ENCODE results near the gene TMEM132C. TPM values are rescaled to one million over a fixed set of nuclear protein-coding genes. Genes with fewer than 3 reads are reported as not detected.

TMEM132C gene
- total RNA-seq, 1 experiment from 2014 or later = 0.14 TPM

DNA sequence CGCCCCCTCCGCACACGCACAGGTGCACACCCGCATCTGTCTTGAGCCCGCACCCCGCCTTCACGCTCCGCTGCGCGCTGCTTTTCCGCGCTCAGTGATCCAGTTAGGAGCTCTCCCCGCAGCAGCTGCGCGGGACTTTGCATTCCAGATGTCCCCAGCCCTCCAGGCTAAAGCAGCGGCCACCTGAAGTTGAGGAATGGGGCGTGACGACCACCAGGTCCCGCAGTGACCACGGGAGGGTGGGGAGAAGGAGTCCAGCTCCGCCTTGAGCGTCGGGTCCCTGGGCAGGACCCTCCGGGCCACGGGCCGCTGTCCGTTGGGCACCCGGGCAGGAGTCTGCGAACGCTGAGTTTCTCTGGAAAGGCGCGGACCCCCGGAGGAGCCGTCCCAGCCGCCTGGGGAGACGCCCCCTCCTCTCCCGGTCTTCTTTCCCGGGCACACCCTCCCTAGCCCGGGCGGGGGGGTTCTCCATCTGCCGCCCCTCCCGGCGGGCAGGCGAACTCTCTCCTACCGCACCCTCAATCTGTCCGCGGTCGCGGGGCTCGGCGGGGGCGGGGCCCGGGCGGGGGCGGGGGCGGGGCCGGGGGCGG is 334 bp upstream of the TMEM132C start:
- DNase-seq = no peak
- Histone ChIP-seq H3K27me3 (ENCODE audit: control insufficient read depth, insufficient read depth, low read length) (peaks cover 68% of the 10 kb centered on the region), H3K36me3 (replicated peaks; ENCODE audit: control insufficient read depth, insufficient read depth, low read length) (no peaks in the 10 kb centered on the region), H3K4me3 (ENCODE audit: insufficient read depth, low read depth, low read length) (peak overlapping the region; percentile 34)

- no peaks in the 10 kb centered on the region for H3K36me3 ChIP-seq (replicated peaks; ENCODE audit: control insufficient read depth, insufficient read depth, low read length)
- peak; percentile 77 for DNase-seq
- peaks cover 70% of the 10 kb centered on the region for H3K27me3 ChIP-seq (ENCODE audit: control insufficient read depth, insufficient read depth, low read length)
- H3K4me3 ChIP-seq (ENCODE audit: insufficient read depth, low read depth, low read length) = peak overlapping the region; percentile 35
Measured at GRCh38 chr12:128267651-128268378, 845 bp downstream of the TMEM132C start.

GRCh38 chr12:128268379-128268995 is 1.5 kb downstream of the TMEM132C start:
- Histone ChIP-seq H3K27me3 (ENCODE audit: control insufficient read depth, insufficient read depth, low read length) (peaks cover 66% of the 10 kb centered on the region), H3K4me3 (ENCODE audit: insufficient read depth, low read depth, low read length) (peak overlapping the region; percentile 35; the same call in 1 of the 2 replicates), H3K36me3 (replicated peaks; ENCODE audit: control insufficient read depth, insufficient read depth, low read length) (no peaks in the 10 kb centered on the region)
- peak; percentile 70 for DNase-seq

GRCh38 chr12:128269181-128269591 is 2.2 kb downstream of the TMEM132C start:
- Histone ChIP-seq H3K4me3 (ENCODE audit: insufficient read depth, low read depth, low read length) (no peak overlapping the region), H3K36me3 (replicated peaks; ENCODE audit: control insufficient read depth, insufficient read depth, low read length) (no peaks in the 10 kb centered on the region), H3K27me3 (ENCODE audit: control insufficient read depth, insufficient read depth, low read length) (peaks cover 66% of the 10 kb centered on the region)
- DNase-seq = peak; percentile 54

DNA sequence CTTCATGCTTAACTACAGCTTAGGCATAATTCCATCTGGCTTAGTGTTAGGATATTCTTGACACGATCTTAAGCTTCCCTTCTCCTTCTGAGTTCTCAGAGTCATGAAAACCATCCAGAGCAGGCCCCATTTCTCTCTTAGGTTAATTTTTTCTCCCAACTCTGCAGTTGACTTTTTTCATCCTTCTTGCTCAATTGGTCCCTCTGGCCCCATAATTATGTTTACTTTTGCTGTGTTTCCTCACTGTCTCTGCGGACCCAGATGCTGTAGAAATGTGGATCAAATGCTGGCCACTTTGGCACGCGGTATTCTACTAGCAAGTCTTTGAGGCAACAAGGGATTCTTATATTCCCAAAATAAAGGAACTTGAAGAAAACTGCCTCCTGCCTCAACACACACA is 9.5 kb downstream of the TMEM132C start:
- no peaks in the 10 kb centered on the region for H3K36me3 ChIP-seq (replicated peaks; ENCODE audit: control insufficient read depth, insufficient read depth, low read length)
- DNase-seq = no peak
- no peak overlapping the region for H3K4me3 ChIP-seq (ENCODE audit: insufficient read depth, low read depth, low read length)
- peaks cover 6% of the 10 kb centered on the region for H3K27me3 ChIP-seq (ENCODE audit: control insufficient read depth, insufficient read depth, low read length)

GRCh38 chr12:128286970-128287369 is 20.0 kb downstream of the TMEM132C start:
- Histone ChIP-seq H3K4me3 (ENCODE audit: insufficient read depth, low read depth, low read length) (no peak overlapping the region), H3K36me3 (replicated peaks; ENCODE audit: control insufficient read depth, insufficient read depth, low read length) (no peaks in the 10 kb centered on the region), H3K27me3 (ENCODE audit: control insufficient read depth, insufficient read depth, low read length) (peaks cover 1% of the 10 kb centered on the region; the same call in 1 of the 2 replicates)
- no peak for DNase-seq

DNA sequence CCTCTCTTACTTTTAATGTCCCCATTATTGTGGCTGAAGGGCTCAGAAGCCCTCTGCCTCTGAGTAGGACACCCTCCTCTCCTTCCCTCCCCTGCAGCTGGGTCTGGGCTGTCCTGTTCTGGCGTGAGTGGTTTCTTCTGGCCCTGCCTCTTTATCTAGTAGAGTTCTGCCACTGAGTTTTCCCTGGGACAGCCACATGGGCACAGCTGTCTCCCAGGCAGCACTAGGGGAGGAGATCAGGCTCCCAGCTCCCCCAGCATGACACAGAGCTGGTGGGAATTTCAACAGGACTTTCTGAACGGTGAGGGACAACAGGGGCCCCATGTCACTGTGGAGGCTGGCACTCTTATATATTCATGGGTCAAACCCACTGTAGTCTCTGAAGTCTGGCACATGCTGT is 21.4 kb downstream of the TMEM132C start:
- H3K4me3 ChIP-seq (ENCODE audit: insufficient read depth, low read depth, low read length) = no peak overlapping the region
- DNase-seq = no peak
- peaks cover 6% of the 10 kb centered on the region for H3K27me3 ChIP-seq (ENCODE audit: control insufficient read depth, insufficient read depth, low read length)
- no peaks in the 10 kb centered on the region for H3K36me3 ChIP-seq (replicated peaks; ENCODE audit: control insufficient read depth, insufficient read depth, low read length)

GRCh38 chr12:128288896-128289295 is 21.9 kb downstream of the TMEM132C start:
- H3K27me3 ChIP-seq (ENCODE audit: control insufficient read depth, insufficient read depth, low read length) = peaks cover 9% of the 10 kb centered on the region
- no peak overlapping the region for H3K4me3 ChIP-seq (ENCODE audit: insufficient read depth, low read depth, low read length)

GRCh38 chr12:128290938-128291337 is 24.0 kb downstream of the TMEM132C start:
- DNase-seq = no peak
- H3K4me3 ChIP-seq (ENCODE audit: insufficient read depth, low read depth, low read length) = no peak overlapping the region
- peaks cover 16% of the 10 kb centered on the region for H3K27me3 ChIP-seq (ENCODE audit: control insufficient read depth, insufficient read depth, low read length)
- H3K36me3 ChIP-seq (replicated peaks; ENCODE audit: control insufficient read depth, insufficient read depth, low read length) = no peaks in the 10 kb centered on the region

More at GRCh38 chr12:128288896-128289295, 21.9 kb downstream of the TMEM132C start:
- no peak for DNase-seq
- no peaks in the 10 kb centered on the region for H3K36me3 ChIP-seq (replicated peaks; ENCODE audit: control insufficient read depth, insufficient read depth, low read length)

DNA sequence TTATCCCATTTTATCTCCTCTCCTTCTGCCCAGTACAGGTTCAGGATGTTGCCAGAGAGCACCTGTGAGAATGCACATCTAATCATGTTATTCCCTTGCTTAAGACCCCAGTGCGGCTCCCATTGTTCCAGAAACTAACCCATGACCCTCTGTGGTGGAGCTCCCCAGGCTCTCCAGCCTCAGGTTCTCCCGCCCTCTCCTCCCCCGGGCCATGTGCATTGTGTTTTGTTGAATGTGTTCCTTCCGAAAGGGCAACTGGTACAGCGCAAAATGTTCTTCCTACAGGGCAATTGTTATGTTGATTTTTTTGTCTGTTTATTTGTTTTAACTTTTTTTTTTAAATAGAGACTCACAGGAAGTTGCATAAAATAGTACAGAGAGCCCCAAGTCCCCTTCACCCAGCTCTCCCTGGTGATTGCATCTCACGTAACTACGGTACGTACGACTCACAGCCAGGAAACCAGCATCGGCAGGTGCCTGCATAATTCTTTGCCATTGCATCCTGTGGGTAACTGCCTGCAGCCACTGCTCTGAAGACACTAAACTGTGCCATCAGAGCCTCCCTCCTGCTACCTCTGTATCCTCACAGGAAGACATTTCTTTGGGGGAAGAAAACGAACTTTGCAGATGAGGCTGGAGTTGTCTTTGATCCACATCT is 31.2 kb downstream of the TMEM132C start:
- Histone ChIP-seq H3K4me3 (ENCODE audit: insufficient read depth, low read depth, low read length) (no peak overlapping the region), H3K36me3 (replicated peaks; ENCODE audit: control insufficient read depth, insufficient read depth, low read length) (no peaks in the 10 kb centered on the region), H3K27me3 (ENCODE audit: control insufficient read depth, insufficient read depth, low read length) (peaks cover 66% of the 10 kb centered on the region)
- DNase-seq = peak; percentile 56

- Histone ChIP-seq H3K4me3 (ENCODE audit: insufficient read depth, low read depth, low read length) (no peak overlapping the region), H3K36me3 (replicated peaks; ENCODE audit: control insufficient read depth, insufficient read depth, low read length) (no peaks in the 10 kb centered on the region), H3K27me3 (ENCODE audit: control insufficient read depth, insufficient read depth, low read length) (peaks cover 19% of the 10 kb centered on the region)
- no peak for DNase-seq
Measured at GRCh38 chr12:128305336-128305892, 38.4 kb downstream of the TMEM132C start.

DNA sequence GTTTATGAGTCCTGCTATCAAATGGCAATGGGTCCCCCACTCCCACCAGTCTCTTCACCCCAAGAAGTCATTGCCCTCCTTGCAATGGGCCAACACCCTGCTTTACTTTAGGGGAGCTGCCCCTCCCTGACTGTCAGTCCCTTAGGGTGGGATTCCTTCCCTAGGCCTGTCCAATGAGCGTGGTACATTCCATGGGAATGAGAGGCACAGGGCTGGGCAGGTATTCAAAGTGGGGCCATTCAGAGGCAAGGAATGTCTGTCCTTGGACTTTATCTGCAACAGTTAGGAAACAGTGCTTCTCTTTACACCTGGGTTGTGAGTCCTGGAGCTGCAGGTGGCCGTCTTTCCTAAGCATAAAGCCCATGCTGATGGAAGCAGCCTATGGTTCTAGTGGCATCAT is 40.8 kb downstream of the TMEM132C start:
- Histone ChIP-seq H3K4me3 (ENCODE audit: insufficient read depth, low read depth, low read length) (no peak overlapping the region), H3K36me3 (replicated peaks; ENCODE audit: control insufficient read depth, insufficient read depth, low read length) (no peaks in the 10 kb centered on the region), H3K27me3 (ENCODE audit: control insufficient read depth, insufficient read depth, low read length) (peaks cover 3% of the 10 kb centered on the region; the same call in 1 of the 2 replicates)
- DNase-seq = no peak

DNA sequence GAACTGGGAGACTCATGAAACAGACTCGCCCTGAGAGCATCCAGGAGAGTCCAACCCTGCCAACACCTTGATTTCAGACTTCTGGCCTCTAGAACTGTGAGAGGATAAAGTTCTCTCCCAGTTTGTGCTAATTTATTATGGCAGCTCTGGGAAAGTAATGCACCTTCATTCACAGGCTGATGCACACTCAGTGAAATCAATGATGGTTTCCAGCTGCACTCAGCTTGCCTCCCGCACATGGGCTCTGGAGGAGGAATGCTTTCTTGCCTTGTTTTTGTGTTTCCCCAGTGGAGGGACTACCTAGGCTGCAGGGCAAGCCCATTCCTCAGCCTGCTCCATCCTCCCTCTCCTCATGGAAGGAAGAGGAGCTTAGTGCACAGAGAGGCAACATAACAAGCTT is 45.7 kb downstream of the TMEM132C start:
- DNase-seq = no peak
- Histone ChIP-seq H3K27me3 (ENCODE audit: control insufficient read depth, insufficient read depth, low read length) (no peaks in the 10 kb centered on the region), H3K4me3 (ENCODE audit: insufficient read depth, low read depth, low read length) (no peak overlapping the region), H3K36me3 (replicated peaks; ENCODE audit: control insufficient read depth, insufficient read depth, low read length) (no peaks in the 10 kb centered on the region)

DNA sequence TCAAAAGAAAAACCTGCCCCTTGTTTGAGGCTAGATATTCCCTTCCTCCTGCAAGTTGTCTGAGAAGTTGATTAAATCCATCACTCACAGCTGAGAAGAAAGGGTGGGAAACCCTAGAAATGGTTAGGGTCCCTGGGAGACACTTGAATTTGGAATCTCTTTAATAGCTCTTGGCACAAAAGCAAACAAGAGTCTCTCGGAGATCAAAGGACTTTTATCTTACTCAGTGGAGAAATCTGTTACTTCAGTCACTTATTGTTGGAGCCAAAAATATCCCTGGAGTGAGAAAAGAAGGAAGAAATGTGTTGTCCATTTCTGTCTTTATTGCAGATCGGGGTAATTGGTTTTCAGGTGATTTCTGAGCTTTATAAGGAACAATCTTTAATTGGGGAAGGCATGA is 47.0 kb downstream of the TMEM132C start:
- Histone ChIP-seq H3K27me3 (ENCODE audit: control insufficient read depth, insufficient read depth, low read length) (no peaks in the 10 kb centered on the region), H3K4me3 (ENCODE audit: insufficient read depth, low read depth, low read length) (no peak overlapping the region), H3K36me3 (replicated peaks; ENCODE audit: control insufficient read depth, insufficient read depth, low read length) (no peaks in the 10 kb centered on the region)
- DNase-seq = no peak
